ENCODE data around the gene ASAP2. TPM values are rescaled to one million over a fixed set of nuclear protein-coding genes. Genes with fewer than 3 reads are reported as not detected.
A peak's percentile ranks its signal among the peaks of the same experiment; 100 is the strongest.

The ASAP2 gene
- total RNA-seq, 1 experiment from 2014 or later = 12.6 TPM

DNA sequence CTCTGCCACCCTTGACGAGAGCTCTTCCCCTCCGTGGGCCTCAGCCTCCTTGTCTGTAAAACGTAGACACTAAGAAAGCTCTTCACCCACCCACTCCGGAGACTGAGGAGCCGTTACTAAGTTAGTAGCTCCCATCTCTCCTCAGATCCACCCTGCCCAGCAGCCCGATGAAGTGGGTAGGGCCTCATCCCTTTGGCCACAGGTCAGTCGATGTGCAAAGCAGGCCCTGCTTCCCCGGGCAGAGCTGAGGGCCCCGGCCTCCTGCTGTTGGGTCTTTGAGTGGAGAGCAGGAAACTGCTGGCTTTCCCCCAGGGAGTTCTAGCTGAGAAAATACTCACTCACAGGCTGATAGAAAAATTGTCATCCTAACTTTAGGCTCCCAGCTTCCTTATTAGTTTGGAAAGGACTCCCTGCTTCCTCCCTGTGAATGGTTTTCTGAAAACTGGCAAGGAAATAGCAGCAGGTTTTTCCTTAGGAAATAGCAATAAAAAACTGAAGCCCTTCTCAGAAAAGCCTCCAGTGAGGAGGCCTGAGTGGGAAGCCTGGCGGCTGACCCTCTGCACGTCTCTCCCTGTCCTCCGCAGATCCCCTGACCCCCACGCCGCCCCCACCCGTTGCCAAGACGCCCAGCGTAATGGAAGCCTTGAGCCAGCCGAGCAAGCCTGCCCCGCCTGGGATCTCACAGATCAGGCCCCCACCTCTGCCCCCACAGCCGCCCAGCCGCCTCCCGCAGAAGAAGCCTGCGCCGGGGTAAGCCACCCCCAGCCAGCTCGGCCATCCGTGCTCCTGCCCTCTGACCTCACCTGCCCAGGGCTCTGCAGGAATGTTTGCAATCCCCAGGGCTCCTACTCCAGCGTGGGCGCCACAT lies 186.5 kb downstream of the ASAP2 start:
- Mint-ChIP-seq H3K27ac (peak overlapping the region; percentile 39 to 86 (median 77); a peak in 5 of 7 replicates), H3K9me3 (no peaks in the 10 kb centered on the region), H3K27me3 (ENCODE audit: low read depth) (no peaks in the 10 kb centered on the region), H3K36me3 (ENCODE audit: insufficient read depth in 1 of 3, low read depth in 3 of 3) (peaks cover 4 to 34% (median 17%) of the 10 kb centered on the region in 3 experiments; a peak in 6 of 7 replicates), H3K4me3 (no peak overlapping the region; a peak in 1 of 5 replicates), H3K4me1 (peaks cover 16 to 21% of the 10 kb centered on the region in 2 experiments)
- H2AFZ ChIP-seq (ENCODE audit: low read length) = no peak overlapping the region
- H3K18ac ChIP-seq (ENCODE audit: insufficient read length, low read depth, low read length) = no peak overlapping the region
- no peak overlapping the region for H3K4me2 ChIP-seq (ENCODE audit: insufficient read depth, insufficient read length, low read length)
- H2BK5ac ChIP-seq (ENCODE audit: insufficient read length, low read length) = no peak overlapping the region
- H3T11ph ChIP-seq (ENCODE audit: low read length) = no peak overlapping the region
- no peak overlapping the region for H2BK20ac ChIP-seq (ENCODE audit: low read depth, low read length, poor library complexity, severe bottlenecking)
- H3K56ac ChIP-seq (ENCODE audit: insufficient read length, low read depth, low read length) = no peak overlapping the region
- H4K5ac ChIP-seq (ENCODE audit: insufficient read length, low read depth, low read length) = no peak overlapping the region
- H4K20me1 ChIP-seq (ENCODE audit: control insufficient read depth, insufficient read depth, insufficient read length) = no peaks in the 10 kb centered on the region
- no peak overlapping the region for H2AK5ac ChIP-seq (ENCODE audit: insufficient read length, low read length)
- H3K14ac ChIP-seq (ENCODE audit: insufficient read depth, low read length) = no peak overlapping the region
- peak; percentile 62 for DNase-seq
- no peaks in the 10 kb centered on the region for H3K9me3 ChIP-seq (ENCODE audit: control insufficient read depth, low read depth, low read length)
- no peaks in the 10 kb centered on the region for H3K79me1 ChIP-seq (ENCODE audit: insufficient read depth, low read depth, low read length, poor library complexity, severe bottlenecking)
- H3K9ac ChIP-seq (ENCODE audit: extremely low read depth, insufficient read length, low read length) = no peak overlapping the region
- no peak overlapping the region for H3K23ac ChIP-seq (ENCODE audit: insufficient read length, low read depth, low read length)
- H3K27me3 ChIP-seq (ENCODE audit: insufficient read depth, low read length) = no peaks in the 10 kb centered on the region
- H4K8ac ChIP-seq (replicated peaks; ENCODE audit: insufficient read length, low read depth, low read length) = no peak overlapping the region
- H3K4me1 ChIP-seq (ENCODE audit: insufficient read depth, low read length) = peaks cover 3% of the 10 kb centered on the region; the same call in 1 of the 2 replicates
- H3K4ac ChIP-seq (ENCODE audit: low read depth, low read length) = no peak overlapping the region
- no peaks in the 10 kb centered on the region for H3K79me2 ChIP-seq (ENCODE audit: insufficient read depth, low read length)
- no peak overlapping the region for H4K91ac ChIP-seq (ENCODE audit: insufficient read length, low read depth, low read length)
- H3K23me2 ChIP-seq (ENCODE audit: insufficient read length, low read depth, low read length, poor library complexity, severe bottlenecking) = no peaks in the 10 kb centered on the region
- no peak overlapping the region for H2BK120ac ChIP-seq (ENCODE audit: low read depth, low read length, poor library complexity, severe bottlenecking)
- H2BK12ac ChIP-seq (ENCODE audit: insufficient read length, low read depth, low read length) = no peak overlapping the region
- no CpG with 5 or more reads among the region's 28 CpGs for WGBS (ENCODE audit: extremely low coverage, insufficient read length, low lambda C conversion rate)
- no peak overlapping the region for H3K27ac ChIP-seq (ENCODE audit: insufficient read length, low read depth, low read length)
- no peak overlapping the region for H2BK15ac ChIP-seq (ENCODE audit: low read depth, low read length)
- TF ChIP-seq, protein P1, sequence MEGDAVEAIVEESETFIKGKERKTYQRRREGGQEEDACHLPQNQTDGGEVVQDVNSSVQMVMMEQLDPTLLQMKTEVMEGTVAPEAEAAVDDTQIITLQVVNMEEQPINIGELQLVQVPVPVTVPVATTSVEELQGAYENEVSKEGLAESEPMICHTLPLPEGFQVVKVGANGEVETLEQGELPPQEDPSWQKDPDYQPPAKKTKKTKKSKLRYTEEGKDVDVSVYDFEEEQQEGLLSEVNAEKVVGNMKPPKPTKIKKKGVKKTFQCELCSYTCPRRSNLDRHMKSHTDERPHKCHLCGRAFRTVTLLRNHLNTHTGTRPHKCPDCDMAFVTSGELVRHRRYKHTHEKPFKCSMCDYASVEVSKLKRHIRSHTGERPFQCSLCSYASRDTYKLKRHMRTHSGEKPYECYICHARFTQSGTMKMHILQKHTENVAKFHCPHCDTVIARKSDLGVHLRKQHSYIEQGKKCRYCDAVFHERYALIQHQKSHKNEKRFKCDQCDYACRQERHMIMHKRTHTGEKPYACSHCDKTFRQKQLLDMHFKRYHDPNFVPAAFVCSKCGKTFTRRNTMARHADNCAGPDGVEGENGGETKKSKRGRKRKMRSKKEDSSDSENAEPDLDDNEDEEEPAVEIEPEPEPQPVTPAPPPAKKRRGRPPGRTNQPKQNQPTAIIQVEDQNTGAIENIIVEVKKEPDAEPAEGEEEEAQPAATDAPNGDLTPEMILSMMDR (conservative IDR thresholded peaks at IDR 0.05) = no peak

Data from H9 (cell line).